Activated CD8-positive, alpha-beta T cell treated with anti-CD3 and anti-CD28 coated beads for 36 hours (primary cell): Measurements from ENCODE around the gene COG6. TPM values are rescaled to one million over a fixed set of nuclear protein-coding genes. Genes with fewer than 3 reads are reported as not detected.

Source experiments
- ATAC-seq: fragments of 200-7000 bp; cut with Tn5 transposase; one replicate; pipeline ENCODE4 v1.10.0; 2021; ENCODE audit warnings: mild to moderate bottlenecking, moderate library complexity
- CTCF ChIA-PET: fragments of 350-600 bp; sonication (Branson Sonifier 250); formaldehyde crosslinking; loops from one replicate; lab custom pipeline; 2021; ENCODE audit warnings: antibody characterized with exemption; lab: Charles Lee
- POLR2A ChIA-PET: fragments of 350-600 bp; sonication (Branson Sonifier 250); formaldehyde crosslinking; loops from one replicate; lab custom pipeline; 2021; ENCODE audit warnings: antibody characterized with exemption; lab: Charles Lee
- DNase-seq: peaks from one replicate; pipeline ENCODE4 v3.0.0-alpha.2; 2020
- H3K27ac Mint-ChIP-seq: one replicate; pipeline ENCODE4 v1.8.0; 2021; ENCODE audit warnings: mild to moderate bottlenecking, mixed read lengths
- H3K27me3 Mint-ChIP-seq: one replicate; pipeline ENCODE4 v1.8.0; 2021; ENCODE audit warnings: mixed read lengths
- H3K36me3 Mint-ChIP-seq: one replicate; pipeline ENCODE4 v1.8.0; 2021; ENCODE audit warnings: low read depth, mixed read lengths
- H3K4me1 Mint-ChIP-seq: one replicate; pipeline ENCODE4 v1.8.0; 2021; ENCODE audit warnings: low read depth, mixed read lengths
- H3K4me3 Mint-ChIP-seq: one replicate; pipeline ENCODE4 v1.8.0; 2021; ENCODE audit warnings: mild to moderate bottlenecking, moderate library complexity, mixed read lengths
- H3K9me3 Mint-ChIP-seq: one replicate; pipeline ENCODE4 v1.8.0; 2021; ENCODE audit warnings: mixed read lengths
- intact Hi-C: fragments of 100-400 bp; cut with micrococcal nuclease; formaldehyde crosslinking; loops from one replicate; pipeline ENCODE4 v1.10.0; 2022
- total RNA-seq, 2 experiments: library from RNA; stranded (reverse); gene quantifications; one replicate each; pipeline ENCODE4 v1.2.3, GENCODE V29; 2021
- TF ChIP-seq, protein P1 (sequence below): fragments of 200-600 bp; IDR thresholded peaks from one replicate; pipeline ENCODE4 v1.8.0; 2022; ENCODE audit warnings: antibody characterized with exemption, mild to moderate bottlenecking

The COG6 gene
- total RNA-seq, 2 experiments from 2014 or later, result 25.5 to 26.4 TPM

DNA sequence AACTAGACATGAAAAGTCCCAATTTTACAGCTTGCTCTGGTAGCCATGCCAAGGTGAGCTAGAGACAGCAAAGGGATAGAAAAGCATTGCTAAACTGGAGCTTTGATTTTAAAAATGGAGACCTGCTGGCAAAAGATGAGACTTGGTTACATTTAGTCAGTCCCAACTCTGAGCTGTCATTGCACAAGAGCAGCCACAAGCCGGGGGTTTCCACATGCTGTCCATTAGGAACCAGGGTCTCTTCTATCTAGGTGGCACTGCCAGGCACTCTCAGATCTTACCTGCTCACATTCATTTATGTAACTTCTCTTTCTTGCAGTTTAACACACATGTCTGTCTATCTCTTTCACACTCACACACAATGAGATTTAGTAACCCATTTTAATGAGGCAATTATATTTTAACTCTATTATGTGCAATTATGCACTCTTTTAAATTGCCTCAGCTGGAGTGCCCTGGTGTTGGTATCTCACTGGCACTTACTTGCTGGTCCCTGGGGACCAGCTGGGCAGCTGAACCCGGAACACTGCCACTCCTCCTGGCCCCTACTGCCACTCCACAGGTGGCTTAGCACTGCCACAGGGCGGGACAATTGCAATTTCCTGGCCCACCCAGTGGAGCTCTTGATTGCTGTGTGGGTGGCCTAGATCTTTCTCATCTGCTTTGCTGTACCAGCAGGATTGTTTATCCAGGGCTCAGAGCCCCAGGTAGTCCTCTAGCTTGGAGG is 112.5 kb downstream of the COG6 start:
- DNase-seq (no peak), ATAC-seq (no peak)
- Mint-ChIP-seq H3K36me3 (no peaks in the 10 kb centered on the region), H3K27ac (no peak overlapping the region), H3K9me3 (no peaks in the 10 kb centered on the region), H3K27me3 (no peaks in the 10 kb centered on the region), H3K4me1 (peaks cover 6% of the 10 kb centered on the region), H3K4me3 (no peak overlapping the region)
- ChIA-PET POLR2A (interaction anchor here (0.8 kb wide), 1 partner anchor 20 kb away, joined by 3 read pairs; no protein-coding TSS in a partner anchor), CTCF (interaction anchor here (1.1 kb wide), 1 partner anchor 9 kb away, joined by 3 read pairs; no protein-coding TSS in a partner anchor)
- TF ChIP-seq, protein P1, sequence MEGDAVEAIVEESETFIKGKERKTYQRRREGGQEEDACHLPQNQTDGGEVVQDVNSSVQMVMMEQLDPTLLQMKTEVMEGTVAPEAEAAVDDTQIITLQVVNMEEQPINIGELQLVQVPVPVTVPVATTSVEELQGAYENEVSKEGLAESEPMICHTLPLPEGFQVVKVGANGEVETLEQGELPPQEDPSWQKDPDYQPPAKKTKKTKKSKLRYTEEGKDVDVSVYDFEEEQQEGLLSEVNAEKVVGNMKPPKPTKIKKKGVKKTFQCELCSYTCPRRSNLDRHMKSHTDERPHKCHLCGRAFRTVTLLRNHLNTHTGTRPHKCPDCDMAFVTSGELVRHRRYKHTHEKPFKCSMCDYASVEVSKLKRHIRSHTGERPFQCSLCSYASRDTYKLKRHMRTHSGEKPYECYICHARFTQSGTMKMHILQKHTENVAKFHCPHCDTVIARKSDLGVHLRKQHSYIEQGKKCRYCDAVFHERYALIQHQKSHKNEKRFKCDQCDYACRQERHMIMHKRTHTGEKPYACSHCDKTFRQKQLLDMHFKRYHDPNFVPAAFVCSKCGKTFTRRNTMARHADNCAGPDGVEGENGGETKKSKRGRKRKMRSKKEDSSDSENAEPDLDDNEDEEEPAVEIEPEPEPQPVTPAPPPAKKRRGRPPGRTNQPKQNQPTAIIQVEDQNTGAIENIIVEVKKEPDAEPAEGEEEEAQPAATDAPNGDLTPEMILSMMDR, result no peak
- intact Hi-C loops, result no loop called here

DNA sequence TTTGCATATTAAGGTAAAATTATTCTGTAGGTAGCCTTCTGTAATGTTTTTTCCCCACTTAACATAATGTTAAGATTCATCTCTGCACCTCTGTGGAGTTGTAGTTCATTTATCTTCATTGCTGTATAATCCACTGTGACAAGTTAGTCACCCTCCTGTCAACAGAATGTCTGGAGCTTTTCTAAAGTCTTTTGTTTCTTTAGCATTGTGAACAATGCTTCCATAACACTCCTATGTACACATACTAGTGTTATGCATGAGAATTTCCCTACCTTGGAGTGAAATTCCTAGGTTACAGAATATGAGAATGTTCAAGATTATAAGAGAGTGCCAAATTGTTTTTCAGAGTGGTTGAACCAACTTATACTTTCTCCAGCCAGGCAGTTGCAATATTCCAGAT is 113.5 kb downstream of the COG6 start:
- ATAC-seq (no peak), DNase-seq (no peak)
- peaks cover 6% of the 10 kb centered on the region for H3K4me1 Mint-ChIP-seq
- ChIA-PET CTCF (interaction anchor here (1.1 kb wide), 1 partner anchor 14 kb away, joined by 5 read pairs; no protein-coding TSS in a partner anchor), POLR2A (no interaction called here)
- TF ChIP-seq, protein P1, result no peak
- no peaks in the 10 kb centered on the region for H3K27me3 Mint-ChIP-seq
- no peak overlapping the region for H3K4me3 Mint-ChIP-seq
- no peaks in the 10 kb centered on the region for H3K36me3 Mint-ChIP-seq
- H3K9me3 Mint-ChIP-seq, result no peaks in the 10 kb centered on the region
- no peak overlapping the region for H3K27ac Mint-ChIP-seq
- intact Hi-C loops, result no loop called here

DNA sequence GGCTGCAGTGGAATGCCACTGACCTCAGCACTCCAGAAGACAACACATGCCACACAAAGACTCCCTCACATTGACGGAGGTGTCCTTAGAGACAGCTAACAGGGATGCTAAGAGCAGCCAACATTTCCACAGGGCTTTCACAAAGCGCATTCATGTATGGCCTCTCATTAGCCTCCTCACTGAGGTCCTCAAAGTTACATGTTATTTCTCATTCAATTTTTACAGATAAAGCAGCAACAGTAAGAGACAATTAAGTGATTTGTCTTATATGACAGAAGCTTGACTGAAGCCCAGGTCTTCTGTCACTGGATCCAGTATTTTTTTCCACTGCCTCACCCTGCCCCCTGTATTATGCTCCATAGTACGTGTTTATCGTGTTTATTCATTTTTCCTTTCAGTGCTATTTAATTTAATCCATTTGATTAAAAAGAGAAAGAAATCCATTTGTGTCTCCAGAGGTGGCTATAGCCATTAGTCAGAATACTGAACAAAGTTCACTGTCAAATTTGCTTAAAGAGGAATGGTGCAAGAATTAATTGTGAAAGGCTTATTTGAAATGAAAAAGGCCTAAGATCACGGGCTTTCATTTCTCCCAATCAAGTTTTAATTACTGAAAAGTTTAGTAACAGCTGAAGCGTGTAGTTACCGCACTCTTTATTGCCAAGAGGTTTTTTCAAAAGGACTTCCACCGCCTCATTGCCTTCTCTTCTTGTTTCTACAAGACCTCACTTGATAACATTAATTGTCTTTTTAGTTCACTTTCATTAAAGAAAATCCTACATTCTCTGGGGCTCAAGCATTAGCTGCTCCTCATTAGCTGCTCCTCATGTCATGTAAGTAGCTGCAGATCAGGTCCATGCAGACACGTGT is 115.0 kb downstream of the COG6 start:
- CTCF ChIA-PET, result interaction anchor here (1.1 kb wide), 1 partner anchor 12 kb away, joined by 5 read pairs; no protein-coding TSS in a partner anchor
- no peaks in the 10 kb centered on the region for H3K27me3 Mint-ChIP-seq
- H3K27ac Mint-ChIP-seq, result no peak overlapping the region

DNA sequence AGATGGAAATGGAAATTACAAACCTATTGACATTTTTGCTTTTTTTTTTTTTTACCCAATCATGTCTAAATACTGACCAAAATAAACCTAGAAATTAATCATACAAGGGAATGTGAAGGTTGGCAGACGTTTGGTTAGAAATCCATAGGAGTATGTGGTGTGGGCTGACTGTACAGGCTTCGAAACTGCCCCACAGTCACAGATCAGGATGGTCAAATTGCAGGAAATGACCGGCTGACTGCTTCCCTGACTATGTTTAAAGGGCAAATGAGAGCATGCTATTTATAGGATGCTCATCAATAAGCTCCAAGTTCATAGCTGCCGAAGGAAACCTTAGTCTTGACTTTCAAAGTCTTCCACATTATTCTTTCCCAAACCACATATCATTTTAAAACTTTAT is 118.4 kb downstream of the COG6 start:
- intact Hi-C loops, result no loop called here
- no peak for DNase-seq
- CTCF ChIA-PET, result no interaction called here

More for the DNA sequence above, 115.0 kb downstream of the COG6 start:
- H3K4me1 Mint-ChIP-seq, result peaks cover 11% of the 10 kb centered on the region
- TF ChIP-seq, protein P1, result no peak
- H3K36me3 Mint-ChIP-seq, result no peaks in the 10 kb centered on the region
- no peak for ATAC-seq
- no peak overlapping the region for H3K4me3 Mint-ChIP-seq
- DNase-seq, result no peak
- H3K9me3 Mint-ChIP-seq, result no peaks in the 10 kb centered on the region
- POLR2A ChIA-PET, result no interaction called here
- intact Hi-C loops, result no loop called here

More for the DNA sequence above, 118.4 kb downstream of the COG6 start:
- TF ChIP-seq, protein P1, result no peak
- POLR2A ChIA-PET, result interaction anchor here (0.7 kb wide), 1 partner anchor 646 kb away, joined by 3 read pairs; no protein-coding TSS in a partner anchor
- no peak overlapping the region for H3K27ac Mint-ChIP-seq
- no peak overlapping the region for H3K4me3 Mint-ChIP-seq
- peaks cover 13% of the 10 kb centered on the region for H3K36me3 Mint-ChIP-seq
- peaks cover 34% of the 10 kb centered on the region for H3K4me1 Mint-ChIP-seq
- no peak for ATAC-seq
- peaks cover 14% of the 10 kb centered on the region for H3K9me3 Mint-ChIP-seq
- H3K27me3 Mint-ChIP-seq, result no peaks in the 10 kb centered on the region
